ENCODE data around the gene WNT3A. TPM values are rescaled to one million over a fixed set of nuclear protein-coding genes. Genes with fewer than 3 reads are reported as not detected.

WNT3A gene
- total RNA-seq, 4 donors from 2014 or later, result not detected

DNA sequence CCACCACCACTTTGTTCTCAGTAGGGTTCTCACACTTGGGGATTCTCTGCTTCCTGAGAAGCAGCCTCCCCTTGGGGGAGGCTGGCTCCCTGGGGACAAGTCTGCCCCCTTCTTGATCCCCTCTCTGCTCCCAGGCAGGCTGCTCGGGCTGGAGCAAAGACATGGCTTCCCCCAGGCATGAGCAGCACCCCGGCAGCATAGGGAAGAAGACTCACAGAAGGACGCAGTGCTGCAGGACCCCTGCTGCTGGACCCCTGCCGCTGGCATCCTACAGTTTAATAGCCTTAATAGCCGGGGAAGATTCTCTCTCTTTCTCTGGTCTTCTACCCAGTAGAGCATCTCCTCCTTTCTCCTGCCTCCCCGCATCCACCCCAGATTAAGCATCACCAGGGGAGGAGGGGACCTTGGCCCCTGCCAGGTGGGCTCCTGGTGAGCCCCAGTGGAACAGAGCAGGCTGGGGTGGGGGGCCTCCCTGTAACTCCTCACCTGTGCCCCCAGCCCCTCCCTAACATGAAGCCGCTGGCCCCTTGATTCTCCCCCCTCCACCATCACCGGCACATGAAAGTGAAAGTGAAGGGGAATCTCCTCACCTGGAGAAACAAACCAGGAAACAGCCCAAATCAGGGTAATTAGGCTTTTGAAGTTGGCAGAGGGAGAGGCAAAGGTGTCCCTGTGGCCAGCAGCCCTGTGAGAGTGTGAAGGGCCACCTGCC, 2.5 kb downstream of the WNT3A start:
- DNase-seq (ENCODE audit: low spot score), result no peak
- ATAC-seq (ENCODE audit: low FRiP score), result no peak
- TF ChIP-seq, protein P1, sequence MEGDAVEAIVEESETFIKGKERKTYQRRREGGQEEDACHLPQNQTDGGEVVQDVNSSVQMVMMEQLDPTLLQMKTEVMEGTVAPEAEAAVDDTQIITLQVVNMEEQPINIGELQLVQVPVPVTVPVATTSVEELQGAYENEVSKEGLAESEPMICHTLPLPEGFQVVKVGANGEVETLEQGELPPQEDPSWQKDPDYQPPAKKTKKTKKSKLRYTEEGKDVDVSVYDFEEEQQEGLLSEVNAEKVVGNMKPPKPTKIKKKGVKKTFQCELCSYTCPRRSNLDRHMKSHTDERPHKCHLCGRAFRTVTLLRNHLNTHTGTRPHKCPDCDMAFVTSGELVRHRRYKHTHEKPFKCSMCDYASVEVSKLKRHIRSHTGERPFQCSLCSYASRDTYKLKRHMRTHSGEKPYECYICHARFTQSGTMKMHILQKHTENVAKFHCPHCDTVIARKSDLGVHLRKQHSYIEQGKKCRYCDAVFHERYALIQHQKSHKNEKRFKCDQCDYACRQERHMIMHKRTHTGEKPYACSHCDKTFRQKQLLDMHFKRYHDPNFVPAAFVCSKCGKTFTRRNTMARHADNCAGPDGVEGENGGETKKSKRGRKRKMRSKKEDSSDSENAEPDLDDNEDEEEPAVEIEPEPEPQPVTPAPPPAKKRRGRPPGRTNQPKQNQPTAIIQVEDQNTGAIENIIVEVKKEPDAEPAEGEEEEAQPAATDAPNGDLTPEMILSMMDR (IDR thresholded peaks at IDR 0.05), result no peak

- TF ChIP-seq, protein P1 (IDR thresholded peaks at IDR 0.05), result no peak
- DNase-seq (ENCODE audit: low spot score) (no peak), ATAC-seq (ENCODE audit: low FRiP score) (no peak)
Measured at GRCh38 chr1:228009828-228010775, 3.3 kb downstream of the WNT3A start.

- DNase-seq (ENCODE audit: low spot score) (no peak), ATAC-seq (ENCODE audit: low FRiP score) (no peak)
- TF ChIP-seq, protein P1 (IDR thresholded peaks at IDR 0.05), result no peak
Measured at GRCh38 chr1:228010921-228011320, 4.1 kb downstream of the WNT3A start.

- DNase-seq (ENCODE audit: low spot score) (no peak), ATAC-seq (ENCODE audit: low FRiP score) (no peak)
- TF ChIP-seq, protein P1 (IDR thresholded peaks at IDR 0.05), result no peak
Measured at GRCh38 chr1:228011721-228012311, 5.0 kb downstream of the WNT3A start.

- ATAC-seq (ENCODE audit: low FRiP score) (no peak), DNase-seq (ENCODE audit: low spot score) (no peak)
- TF ChIP-seq, protein P1 (IDR thresholded peaks at IDR 0.05), result no peak
Measured at GRCh38 chr1:228012555-228012954, 5.8 kb downstream of the WNT3A start.

GRCh38 chr1:228013131-228013934, 6.5 kb downstream of the WNT3A start:
- DNase-seq (ENCODE audit: low spot score), result no peak
- TF ChIP-seq, protein P1 (IDR thresholded peaks at IDR 0.05), result no peak
- no peak for ATAC-seq (ENCODE audit: low FRiP score)
